Uterus (tissue), 2 donors: ENCODE results near the gene WNT7A.

Experiments used
- POLR2A ChIP-seq, 2 donors: fragments of 450-650 bp; IDR thresholded peaks; one replicate each; pipeline ENCODE4 v1.6.1; 2016; ENCODE audit warnings: antibody characterized with exemption in 2 of 2, mild to moderate bottlenecking in 1 of 2, moderate library complexity in 1 of 2
- TF ChIP-seq, protein P1 (sequence below), 4 experiments: fragments of 200-600 bp in 2 of 4; fragments of 450-650 bp in 2 of 4; sonication (generic) in 2 of 4; IDR thresholded peaks; one replicate each; pipeline ENCODE4 v1.5.1; 2016 to 2019; ENCODE audit warnings: antibody characterized with exemption in 4 of 4, mild to moderate bottlenecking in 2 of 4, moderate library complexity in 1 of 4

DNA sequence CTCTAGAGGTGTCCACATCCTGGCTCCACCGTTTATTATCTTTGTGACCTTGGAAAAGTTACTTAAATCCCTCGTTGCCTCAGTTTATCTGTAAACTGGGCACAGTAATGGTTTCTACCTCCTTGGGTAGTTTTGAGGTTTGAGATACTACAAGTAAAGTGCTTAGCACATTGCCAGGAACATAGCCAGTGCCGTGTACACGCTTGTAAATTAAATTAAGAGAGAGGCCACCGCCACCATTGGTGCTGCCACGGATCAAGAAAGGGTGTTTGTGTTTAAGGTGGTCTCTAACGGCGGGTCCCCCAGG is 5.8 kb upstream of the WNT7A start:
- TF ChIP-seq, protein P1, sequence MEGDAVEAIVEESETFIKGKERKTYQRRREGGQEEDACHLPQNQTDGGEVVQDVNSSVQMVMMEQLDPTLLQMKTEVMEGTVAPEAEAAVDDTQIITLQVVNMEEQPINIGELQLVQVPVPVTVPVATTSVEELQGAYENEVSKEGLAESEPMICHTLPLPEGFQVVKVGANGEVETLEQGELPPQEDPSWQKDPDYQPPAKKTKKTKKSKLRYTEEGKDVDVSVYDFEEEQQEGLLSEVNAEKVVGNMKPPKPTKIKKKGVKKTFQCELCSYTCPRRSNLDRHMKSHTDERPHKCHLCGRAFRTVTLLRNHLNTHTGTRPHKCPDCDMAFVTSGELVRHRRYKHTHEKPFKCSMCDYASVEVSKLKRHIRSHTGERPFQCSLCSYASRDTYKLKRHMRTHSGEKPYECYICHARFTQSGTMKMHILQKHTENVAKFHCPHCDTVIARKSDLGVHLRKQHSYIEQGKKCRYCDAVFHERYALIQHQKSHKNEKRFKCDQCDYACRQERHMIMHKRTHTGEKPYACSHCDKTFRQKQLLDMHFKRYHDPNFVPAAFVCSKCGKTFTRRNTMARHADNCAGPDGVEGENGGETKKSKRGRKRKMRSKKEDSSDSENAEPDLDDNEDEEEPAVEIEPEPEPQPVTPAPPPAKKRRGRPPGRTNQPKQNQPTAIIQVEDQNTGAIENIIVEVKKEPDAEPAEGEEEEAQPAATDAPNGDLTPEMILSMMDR (IDR thresholded peaks at IDR 0.05): no peak
- no peak for TF ChIP-seq POLR2A (IDR thresholded peaks at IDR 0.05)
